Measurements from ENCODE around the gene GCK.
A peak's percentile ranks its signal among the peaks of the same experiment; 100 is the strongest.

The GCK gene

GRCh38 chr7:44222776-44223261 lies 33.6 kb upstream of the GCK start:
- no peak for DNase-seq (ENCODE audit: low read depth)
- H3K4me3 ChIP-seq (ENCODE audit: low read depth, low read length): no peak overlapping the region
- no peak for TF ChIP-seq CTCF (conservative IDR thresholded peaks at IDR 0.05; ENCODE audit: low read depth, low read length)

- no peak for DNase-seq (ENCODE audit: low read depth)
- no peak for TF ChIP-seq CTCF (conservative IDR thresholded peaks at IDR 0.05; ENCODE audit: low read depth, low read length)
- no peak overlapping the region for H3K4me3 ChIP-seq (ENCODE audit: low read depth, low read length)
These were observed 32.8 kb upstream of the GCK start for GRCh38 chr7:44222074-44222473.

GRCh38 chr7:44221231-44221791 lies 32.1 kb upstream of the GCK start:
- no peak for TF ChIP-seq CTCF (conservative IDR thresholded peaks at IDR 0.05; ENCODE audit: low read depth, low read length)
- H3K4me3 ChIP-seq (ENCODE audit: low read depth, low read length): no peak overlapping the region
- peak; percentile 28 for DNase-seq (ENCODE audit: low read depth)

GRCh38 chr7:44220358-44221112 lies 31.3 kb upstream of the GCK start:
- no peak for TF ChIP-seq CTCF (conservative IDR thresholded peaks at IDR 0.05; ENCODE audit: low read depth, low read length)
- no peak overlapping the region for H3K4me3 ChIP-seq (ENCODE audit: low read depth, low read length)

GRCh38 chr7:44220046-44220357 lies 30.8 kb upstream of the GCK start:
- no peak for TF ChIP-seq CTCF (conservative IDR thresholded peaks at IDR 0.05; ENCODE audit: low read depth, low read length)
- DNase-seq (ENCODE audit: low read depth): no peak
- H3K4me3 ChIP-seq (ENCODE audit: low read depth, low read length): no peak overlapping the region

More at GRCh38 chr7:44220358-44221112, 31.3 kb upstream of the GCK start:
- DNase-seq (ENCODE audit: low read depth): no peak

GRCh38 chr7:44219371-44220045 lies 30.3 kb upstream of the GCK start:
- no peak overlapping the region for H3K4me3 ChIP-seq (ENCODE audit: low read depth, low read length)
- no peak for DNase-seq (ENCODE audit: low read depth)
- TF ChIP-seq CTCF (conservative IDR thresholded peaks at IDR 0.05; ENCODE audit: low read depth, low read length): no peak

Data from choroid plexus epithelial cell (primary cell).